Small intestine (tissue), 7 donors: Measurements from ENCODE around the gene ECM1. TPM values are rescaled to one million over a fixed set of nuclear protein-coding genes. Genes with fewer than 3 reads are reported as not detected.
A peak's percentile ranks its signal among the peaks of the same experiment; 100 is the strongest.

Source experiments
- DNase-seq, 2 donors: peaks; one replicate each; pipeline versions ENCODE4 v3.0.0 to v3.0.0-alpha.2; 2013
- FAIRE-seq: peaks from 2 replicates; lab custom pipeline; 2012; peaks lifted over from hg19 to GRCh38; lab: Jason Lieb, UNC
- H3K27ac ChIP-seq, 3 donors: one replicate each; pipeline ENCODE4 v1.5.1; 2013; ENCODE audit warnings: low read length in 2 of 3, mild to moderate bottlenecking in 2 of 3, control low read depth in 1 of 3, inconsistent platforms in 1 of 3, low read depth in 1 of 3, moderate library complexity in 1 of 3
- H3K27me3 ChIP-seq, 3 donors: one replicate each; pipeline ENCODE4 v1.6.1; 2013; ENCODE audit warnings: low read length in 3 of 3, inconsistent platforms in 1 of 3; ENCODE audit not compliant: control insufficient read depth in 3 of 3, insufficient read depth in 3 of 3
- H3K36me3 ChIP-seq, 3 donors: one replicate each; pipeline ENCODE4 v1.6.1; 2013; ENCODE audit warnings: low read length in 3 of 3, inconsistent platforms in 1 of 3, low read depth in 1 of 3, mild to moderate bottlenecking in 1 of 3, moderate library complexity in 1 of 3; ENCODE audit not compliant: control insufficient read depth in 3 of 3, insufficient read depth in 2 of 3
- H3K4me1 ChIP-seq, 3 donors: one replicate each; pipeline ENCODE4 v1.6.1; 2013; ENCODE audit warnings: low read length in 2 of 3, inconsistent platforms in 1 of 3, low read depth in 1 of 3, mild to moderate bottlenecking in 1 of 3, moderate library complexity in 1 of 3; ENCODE audit not compliant: control insufficient read depth in 3 of 3, insufficient read depth in 2 of 3
- H3K4me3 ChIP-seq, 3 donors: one replicate each; pipeline ENCODE4 v1.5.1; 2013; ENCODE audit warnings: low read length in 3 of 3, control low read depth in 1 of 3, inconsistent platforms in 1 of 3, low read depth in 1 of 3, mild to moderate bottlenecking in 1 of 3, moderate library complexity in 1 of 3
- H3K9me3 ChIP-seq, 2 donors: one replicate each; pipeline ENCODE4 v1.6.1; 2013; ENCODE audit warnings: low read depth in 1 of 2, low read length in 1 of 2; ENCODE audit not compliant: control insufficient read depth in 2 of 2, insufficient read depth in 1 of 2
- WGBS, 3 donors: extraction: QIAGEN DNeasy Blood & Tissue Kit; methylation state at CpG; one replicate each; pipeline ENCODE4 v1.1.7; 2013; 5-methylcytosine and 5-hydroxymethylcytosine counted together
- polyA plus RNA-seq, 4 donors: library from polyadenylated mRNA; stranded (reverse) in 3 of 4; unstranded in 1 of 4; fragments of 200-250 nt in 3 of 4; fragments of 120-200 nt in 1 of 4; gene quantifications; one replicate each; pipeline versions ENCODE4 v1.2.1 to v1.2.3, GENCODE V29; 2013
- donor health status: healthy with polysubstance abuse.
- donor health status: control.
- donor health status: control.
- donor health status: Bipolar disorder and iron deficiency.
- donor health status: healthy.

ECM1 gene
- polyA plus RNA-seq, 4 donors: 0.89 to 8.3 (median 3.1) TPM

- Histone ChIP-seq H3K27ac (peak overlapping the region in 2 of 3 donors; percentile 27 to 29), H3K36me3 (no peaks in the 10 kb centered on the region), H3K4me1 (peaks cover 0 to 4% (median 0%) of the 10 kb centered on the region in 3 donors), H3K9me3 (no peaks in the 10 kb centered on the region), H3K4me3 (no peak overlapping the region), H3K27me3 (peaks cover 0 to 15% (median 0%) of the 10 kb centered on the region in 3 donors)
- DNase-seq: no peak
- FAIRE-seq: no peak
- 69 to 88% (median 85%) methylated on average over 13 of the region's 13 CpGs for WGBS, 3 donors
Measured at GRCh38 chr1:150543500-150544143, 35.7 kb downstream of the ECM1 start.

GRCh38 chr1:150544204-150544603 lies 36.3 kb downstream of the ECM1 start:
- FAIRE-seq: no peak
- peaks cover 0 to 5% (median 0%) of the 10 kb centered on the region in 3 donors for H3K4me1 ChIP-seq
- H3K4me3 ChIP-seq: no peak overlapping the region
- 59 to 64% (median 63%) methylated on average over 3 of the region's 3 CpGs for WGBS, 3 donors
- DNase-seq: no peak
- peaks cover 0 to 16% (median 0%) of the 10 kb centered on the region in 3 donors for H3K27me3 ChIP-seq
- no peaks in the 10 kb centered on the region for H3K9me3 ChIP-seq
- no peaks in the 10 kb centered on the region for H3K36me3 ChIP-seq
- H3K27ac ChIP-seq: peak overlapping the region in 2 of 3 donors; percentile 29 to 31

DNA sequence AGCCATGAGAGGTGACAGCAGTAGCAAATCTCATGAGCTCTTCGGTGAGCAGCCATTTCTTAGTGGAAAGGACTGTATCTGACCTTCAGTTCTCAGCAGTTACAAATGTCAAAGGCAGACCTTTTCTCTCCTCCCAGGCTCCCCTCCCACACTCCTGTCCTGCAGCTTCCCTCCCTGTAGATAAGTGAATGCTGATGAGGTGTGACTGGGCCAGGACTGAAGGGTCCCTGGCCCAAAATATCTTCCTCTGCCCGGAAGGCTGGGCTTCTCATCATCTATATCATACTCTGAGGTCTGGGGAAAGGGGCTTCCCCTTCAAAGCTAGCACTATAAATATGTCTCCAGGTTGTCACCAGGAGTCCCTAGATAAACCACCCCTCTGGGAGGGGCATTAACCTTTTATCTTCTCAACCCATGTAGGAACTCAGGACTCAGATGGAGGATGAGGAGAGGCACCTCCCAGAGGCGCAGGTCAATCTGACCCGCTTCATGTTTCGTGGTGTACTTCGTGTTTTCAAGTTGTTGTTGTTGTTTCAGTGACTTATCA lies 37.6 kb downstream of the ECM1 start:
- H3K4me3 ChIP-seq: no peak overlapping the region
- WGBS, 3 donors: 79 to 89% (median 83%) methylated on average over 6 of the region's 6 CpGs
- H3K4me1 ChIP-seq: peaks cover 0 to 10% (median 0%) of the 10 kb centered on the region in 3 donors
- no peaks in the 10 kb centered on the region for H3K9me3 ChIP-seq
- peaks cover 0 to 27% (median 0%) of the 10 kb centered on the region in 3 donors for H3K27me3 ChIP-seq
- H3K27ac ChIP-seq: no peak overlapping the region
- DNase-seq (no peak), FAIRE-seq (no peak)
- H3K36me3 ChIP-seq: no peaks in the 10 kb centered on the region

DNA sequence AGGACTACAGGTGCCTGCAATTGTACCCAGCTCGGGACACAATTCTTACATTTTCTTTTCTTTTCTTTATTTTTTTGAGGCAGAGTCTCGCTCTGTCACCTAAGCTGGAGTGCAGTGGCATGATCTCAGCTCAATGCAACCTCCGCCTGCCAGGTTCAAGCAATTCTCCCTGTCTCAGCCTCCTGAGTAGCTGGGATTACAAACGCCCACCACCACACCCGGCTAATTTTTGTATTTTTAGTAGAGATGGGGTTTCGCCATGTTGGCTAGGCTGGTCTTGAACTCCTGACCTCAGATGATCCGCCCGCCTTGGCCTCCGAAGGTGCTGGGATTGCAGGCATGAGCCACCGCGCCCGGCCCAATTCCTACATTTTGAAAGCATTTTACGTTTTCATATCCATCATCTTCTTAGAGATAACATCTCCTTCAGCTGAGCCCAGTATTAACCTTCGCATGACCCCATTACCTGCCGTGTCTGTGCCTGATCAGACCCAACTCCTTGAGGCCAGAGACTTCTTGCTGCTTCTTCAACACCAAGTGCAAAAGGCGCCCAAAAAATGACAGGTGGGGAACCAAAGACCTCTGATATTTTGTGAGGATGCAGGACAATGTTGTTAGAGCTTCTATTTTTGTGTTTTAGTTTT lies 38.5 kb downstream of the ECM1 start:
- Histone ChIP-seq H3K4me3 (no peak overlapping the region), H3K36me3 (no peaks in the 10 kb centered on the region), H3K27ac (no peak overlapping the region), H3K9me3 (no peaks in the 10 kb centered on the region), H3K27me3 (peaks cover 0 to 30% (median 0%) of the 10 kb centered on the region in 3 donors), H3K4me1 (peaks cover 0 to 11% (median 0%) of the 10 kb centered on the region in 3 donors)
- whole genome bisulfite sequencing, 3 donors: 84 to 88% (median 84%) methylated on average over 16 of the region's 16 CpGs
- no peak for FAIRE-seq
- DNase-seq: no peak

- no peaks in the 10 kb centered on the region for H3K9me3 ChIP-seq
- peak overlapping the region in 2 of 3 donors; percentile 59 to 68 for H3K4me3 ChIP-seq
- DNase-seq (no peak), FAIRE-seq (no peak)
- peak overlapping the region in 2 of 3 donors; percentile 65 to 77 for H3K27ac ChIP-seq
- peaks cover 0 to 30% (median 0%) of the 10 kb centered on the region in 3 donors for H3K27me3 ChIP-seq
- WGBS, 3 donors: 43 to 48% (median 44%) methylated on average over 4 of the region's 4 CpGs
- no peaks in the 10 kb centered on the region for H3K36me3 ChIP-seq
- peaks cover 0 to 28% (median 4%) of the 10 kb centered on the region in 3 donors for H3K4me1 ChIP-seq
Measured at GRCh38 chr1:150548324-150548631, 40.4 kb downstream of the ECM1 start.

GRCh38 chr1:150548632-150549495 lies 41.0 kb downstream of the ECM1 start, which contains the start of gene ADAMTSL4:
ADAMTSL4 (plus strand) TSS chr1:150549408; CDS start chr1:150552289, 2,881 bp downstream.
- H3K4me1 ChIP-seq: peaks cover 0 to 29% (median 4%) of the 10 kb centered on the region in 3 donors
- 0 to 1% (median 0%) methylated on average over 51 to 91 of the region's 91 CpGs for WGBS, 3 donors
- FAIRE-seq (no peak), DNase-seq (peak; percentile 56 to 84)
- H3K36me3 ChIP-seq: no peaks in the 10 kb centered on the region
- H3K27me3 ChIP-seq: peaks cover 0 to 25% (median 0%) of the 10 kb centered on the region in 3 donors
- H3K27ac ChIP-seq: peak within 1 kb of the TSS in 2 of 3 donors; percentile 65 to 83
- H3K9me3 ChIP-seq: no peaks in the 10 kb centered on the region
- peak within 1 kb of the TSS; percentile 34 to 68 (median 59) for H3K4me3 ChIP-seq

DNA sequence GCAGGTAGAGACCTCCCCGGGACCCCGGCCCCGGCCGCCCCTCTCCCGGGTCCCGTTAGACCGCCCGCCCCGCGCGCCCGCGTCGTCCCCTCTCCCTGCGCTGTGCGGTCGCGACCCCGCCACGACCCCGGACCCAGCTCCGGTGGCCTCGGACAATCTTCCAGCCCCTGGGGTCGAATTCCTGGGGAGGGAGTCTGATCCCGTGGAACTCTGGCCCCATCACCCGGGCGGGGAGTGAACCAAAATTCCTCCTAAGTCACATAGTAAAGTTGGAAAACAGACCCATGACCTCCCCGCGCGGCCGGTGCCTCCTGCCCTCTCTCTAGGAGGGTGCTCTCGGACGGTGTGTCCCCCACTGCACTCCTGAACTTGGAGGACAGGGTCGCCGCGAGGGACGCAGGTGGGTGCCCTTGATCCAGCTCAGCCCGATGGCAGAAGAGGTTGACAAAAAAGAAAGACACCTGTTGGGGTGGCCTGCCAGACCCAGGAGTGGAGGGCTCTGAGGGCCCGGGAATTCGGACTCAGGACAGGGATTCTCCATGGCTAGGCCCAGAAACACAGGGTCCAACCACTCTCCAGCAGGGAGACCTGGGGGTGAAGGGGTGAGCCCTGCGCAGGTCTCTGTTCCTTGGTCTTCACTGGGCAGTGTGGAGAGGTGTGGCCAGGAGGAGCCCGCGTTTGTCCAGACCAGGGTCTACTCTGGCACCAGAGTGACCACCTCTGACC lies 41.8 kb downstream of the ECM1 start:
- H3K4me3 ChIP-seq: peak overlapping the region; percentile 34 to 68 (median 34)
- H3K27ac ChIP-seq: peak overlapping the region in 2 of 3 donors; percentile 57 to 83
- WGBS, 3 donors: 18 to 20% (median 19%) methylated on average over 23 to 43 of the region's 43 CpGs
- peak in 1 of 2 donors; percentile 41 for DNase-seq
- FAIRE-seq: no peak
- H3K27me3 ChIP-seq: peaks cover 0 to 23% (median 0%) of the 10 kb centered on the region in 3 donors
- H3K9me3 ChIP-seq: no peaks in the 10 kb centered on the region
- H3K4me1 ChIP-seq: peaks cover 0 to 29% (median 4%) of the 10 kb centered on the region in 3 donors
- H3K36me3 ChIP-seq: peaks cover 0 to 5% (median 0%) of the 10 kb centered on the region in 3 donors
